Measurements from ENCODE around the gene DCC.

Gene DCC

DNA sequence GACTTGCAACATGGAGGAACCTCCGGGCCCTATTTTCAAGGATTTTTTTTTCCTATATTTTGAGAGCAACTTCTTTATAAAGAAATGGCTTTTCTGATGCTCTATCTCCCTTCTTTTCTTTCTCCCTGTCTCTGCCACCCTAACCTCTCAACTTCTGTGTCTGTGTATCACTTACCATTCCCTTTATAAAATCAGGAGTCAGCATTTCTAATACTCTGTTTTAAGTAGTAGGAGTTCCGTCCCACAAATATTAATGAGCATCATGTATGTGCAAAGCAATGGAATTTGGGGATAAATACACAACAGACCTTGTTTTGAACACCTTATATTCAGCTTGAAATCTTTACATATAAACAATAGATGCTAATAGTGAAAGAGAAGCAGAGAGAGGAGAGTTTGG lies 268.0 kb downstream of the DCC start:
- DNase-seq (ENCODE audit: low read depth) = no peak
- TF ChIP-seq, protein P1, sequence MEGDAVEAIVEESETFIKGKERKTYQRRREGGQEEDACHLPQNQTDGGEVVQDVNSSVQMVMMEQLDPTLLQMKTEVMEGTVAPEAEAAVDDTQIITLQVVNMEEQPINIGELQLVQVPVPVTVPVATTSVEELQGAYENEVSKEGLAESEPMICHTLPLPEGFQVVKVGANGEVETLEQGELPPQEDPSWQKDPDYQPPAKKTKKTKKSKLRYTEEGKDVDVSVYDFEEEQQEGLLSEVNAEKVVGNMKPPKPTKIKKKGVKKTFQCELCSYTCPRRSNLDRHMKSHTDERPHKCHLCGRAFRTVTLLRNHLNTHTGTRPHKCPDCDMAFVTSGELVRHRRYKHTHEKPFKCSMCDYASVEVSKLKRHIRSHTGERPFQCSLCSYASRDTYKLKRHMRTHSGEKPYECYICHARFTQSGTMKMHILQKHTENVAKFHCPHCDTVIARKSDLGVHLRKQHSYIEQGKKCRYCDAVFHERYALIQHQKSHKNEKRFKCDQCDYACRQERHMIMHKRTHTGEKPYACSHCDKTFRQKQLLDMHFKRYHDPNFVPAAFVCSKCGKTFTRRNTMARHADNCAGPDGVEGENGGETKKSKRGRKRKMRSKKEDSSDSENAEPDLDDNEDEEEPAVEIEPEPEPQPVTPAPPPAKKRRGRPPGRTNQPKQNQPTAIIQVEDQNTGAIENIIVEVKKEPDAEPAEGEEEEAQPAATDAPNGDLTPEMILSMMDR (IDR thresholded peaks at IDR 0.05; ENCODE audit: insufficient read depth, low read depth, low read length, missing control alignments) = no peak
- H3K4me3 ChIP-seq (ENCODE audit: low read depth, low read length) = no peak overlapping the region

DNA sequence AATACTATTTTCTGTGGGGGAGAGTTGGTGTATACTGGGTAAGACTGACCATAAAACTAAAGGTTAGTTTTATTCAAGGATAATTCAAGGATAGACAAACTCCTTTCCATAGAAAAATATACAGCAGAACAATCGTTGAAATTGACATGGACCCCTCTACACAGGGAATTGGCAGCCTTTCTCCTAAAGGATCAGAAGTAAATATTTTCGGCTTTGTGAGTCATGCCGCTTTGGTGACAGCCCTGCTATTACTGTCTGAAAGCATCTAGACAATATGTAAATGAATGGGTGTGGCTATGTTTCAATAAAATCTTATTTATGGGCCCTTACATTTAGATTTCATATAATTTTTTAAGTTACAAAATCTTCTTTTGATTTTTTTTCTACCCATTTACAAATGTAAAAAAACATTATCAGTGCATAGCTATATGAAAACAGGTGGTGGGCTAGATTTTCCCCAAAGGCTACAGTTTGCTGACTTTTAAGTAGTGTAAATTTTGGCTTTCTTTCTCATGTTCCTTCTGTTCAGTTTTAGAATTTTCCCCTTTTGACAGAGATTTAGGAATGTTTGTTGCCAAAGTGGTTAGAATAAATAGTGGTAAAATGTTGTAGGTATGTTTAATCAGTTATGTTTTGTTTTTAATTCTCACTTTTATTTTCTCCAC lies 270.6 kb downstream of the DCC start:
- TF ChIP-seq, protein P1 (IDR thresholded peaks at IDR 0.05; ENCODE audit: insufficient read depth, low read depth, low read length, missing control alignments) = no peak
- H3K4me3 ChIP-seq (ENCODE audit: low read depth, low read length) = no peak overlapping the region
- DNase-seq (ENCODE audit: low read depth) = no peak

DNA sequence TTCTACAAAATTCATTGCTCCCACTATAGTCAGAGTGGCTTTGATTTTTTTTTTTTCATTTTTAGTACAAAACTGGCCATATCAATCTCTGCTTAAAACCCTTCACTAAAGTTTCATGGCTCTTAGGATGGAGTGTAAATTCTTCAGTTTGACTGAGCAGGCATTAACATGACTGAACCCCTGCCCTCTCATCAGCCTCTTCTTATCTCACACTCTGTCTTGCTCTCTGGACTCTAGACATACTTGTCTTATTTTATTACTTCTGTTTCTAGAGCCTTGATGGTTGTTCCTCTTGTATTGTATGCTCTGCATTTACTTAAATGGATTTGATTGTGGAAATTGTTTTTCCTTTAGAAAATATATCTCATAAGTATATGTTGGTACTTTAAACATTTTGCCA lies 272.4 kb downstream of the DCC start:
- H3K4me3 ChIP-seq (ENCODE audit: low read depth, low read length) = no peak overlapping the region
- TF ChIP-seq, protein P1 (IDR thresholded peaks at IDR 0.05; ENCODE audit: insufficient read depth, low read depth, low read length, missing control alignments) = no peak
- DNase-seq (ENCODE audit: low read depth) = no peak

DNA sequence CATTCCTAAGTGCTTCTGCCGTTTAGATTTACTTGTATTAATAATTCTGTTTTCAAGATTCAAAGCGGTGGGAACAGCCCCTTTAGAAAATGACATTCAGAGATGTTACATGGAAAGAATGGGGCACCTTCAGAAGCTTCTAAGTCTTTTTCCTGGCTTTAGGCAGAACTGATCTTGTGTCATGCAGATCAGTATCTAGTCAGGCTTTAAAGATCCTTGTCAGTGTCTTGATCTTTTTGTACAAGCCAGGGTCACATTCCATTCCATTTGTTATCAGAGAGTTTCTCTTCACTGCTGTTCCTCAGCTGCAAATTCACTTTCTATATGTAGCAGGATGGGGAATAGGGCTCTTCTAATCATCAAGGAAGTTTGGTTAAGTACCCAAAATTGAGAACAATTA lies 275.3 kb downstream of the DCC start:
- no peak for DNase-seq (ENCODE audit: low read depth)
- H3K4me3 ChIP-seq (ENCODE audit: low read depth, low read length) = no peak overlapping the region
- TF ChIP-seq, protein P1 (IDR thresholded peaks at IDR 0.05; ENCODE audit: insufficient read depth, low read depth, low read length, missing control alignments) = no peak

DNA sequence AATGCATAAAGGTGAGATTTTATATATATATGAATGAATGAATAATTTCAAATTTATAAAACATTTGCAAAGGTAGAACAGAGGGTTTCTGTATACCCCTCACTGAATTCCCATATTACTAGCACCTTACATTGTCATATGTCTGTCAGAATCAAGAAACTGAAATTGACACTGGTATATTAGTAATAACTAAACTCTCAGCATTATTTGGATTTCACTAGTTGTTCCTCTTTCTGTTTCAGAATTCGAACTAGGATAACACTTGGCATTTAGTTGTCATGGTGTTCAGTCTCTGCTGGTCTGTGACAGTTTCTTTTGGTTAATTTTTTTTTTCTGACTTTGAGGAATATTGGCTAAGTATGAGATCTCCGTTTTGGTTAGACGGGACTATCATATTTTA lies 275.9 kb downstream of the DCC start:
- peak; percentile 8 for DNase-seq (ENCODE audit: low read depth)
- H3K4me3 ChIP-seq (ENCODE audit: low read depth, low read length) = no peak overlapping the region
- TF ChIP-seq, protein P1 (IDR thresholded peaks at IDR 0.05; ENCODE audit: insufficient read depth, low read depth, low read length, missing control alignments) = no peak

DNA sequence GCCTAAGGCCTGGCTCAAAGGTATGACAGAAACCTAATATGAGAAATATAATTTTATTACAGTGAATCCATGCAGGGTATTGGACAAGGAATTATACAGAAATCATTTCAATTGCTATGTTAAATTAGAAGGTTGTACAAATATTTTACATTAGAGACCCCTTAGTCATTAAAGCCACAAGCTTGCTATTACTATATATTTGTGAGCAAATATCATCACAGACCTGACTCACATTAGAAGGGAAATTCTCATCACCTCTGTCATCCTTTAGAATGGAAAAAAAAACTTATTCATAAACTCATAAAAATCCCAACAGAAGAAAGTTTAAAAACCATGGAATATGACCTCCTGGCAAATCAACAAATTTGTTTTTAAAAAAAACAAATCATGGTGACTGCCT lies 277.9 kb downstream of the DCC start:
- TF ChIP-seq, protein P1 (IDR thresholded peaks at IDR 0.05; ENCODE audit: insufficient read depth, low read depth, low read length, missing control alignments) = no peak
- DNase-seq (ENCODE audit: low read depth) = no peak
- H3K4me3 ChIP-seq (ENCODE audit: low read depth, low read length) = no peak overlapping the region

DNA sequence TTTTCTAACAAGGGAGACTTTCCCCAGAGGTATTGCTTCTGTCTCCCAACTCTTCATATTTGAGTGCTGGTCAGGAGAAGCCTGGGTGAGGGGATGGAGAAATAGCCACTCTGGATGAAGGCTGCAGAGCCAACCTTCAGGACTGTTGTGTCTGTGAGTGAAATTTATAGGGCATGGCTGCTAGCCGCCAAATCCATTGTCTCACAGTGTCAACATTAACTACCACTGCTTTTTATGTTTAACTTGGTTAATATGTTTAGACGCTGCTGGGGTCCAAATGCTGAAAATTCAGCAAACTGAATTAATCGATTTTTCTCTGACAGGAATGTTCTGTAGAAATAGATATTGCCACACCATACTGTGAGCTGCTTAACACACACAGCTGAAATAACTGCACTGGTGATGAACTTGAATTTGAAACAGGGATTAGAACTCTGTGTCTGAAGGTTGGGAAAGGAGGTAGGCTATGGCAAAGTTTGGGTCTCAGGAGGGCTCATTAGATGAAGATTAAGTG lies 281.0 kb downstream of the DCC start:
- TF ChIP-seq, protein P1 (IDR thresholded peaks at IDR 0.05; ENCODE audit: insufficient read depth, low read depth, low read length, missing control alignments) = no peak
- H3K4me3 ChIP-seq (ENCODE audit: low read depth, low read length) = no peak overlapping the region
- no peak for DNase-seq (ENCODE audit: low read depth)

Data from GM12865 (cell line).